Fibroblast of villous mesenchyme (primary cell): ENCODE data around the gene ATP8A2. TPM values are rescaled to one million over a fixed set of nuclear protein-coding genes. Genes with fewer than 3 reads are reported as not detected.

Experiments used
- DNase-seq: peaks from one replicate; pipeline ENCODE4 v3.0.0-alpha.2; 2010; ENCODE audit warnings: low read depth
- H3K4me3 ChIP-seq: 2 replicates; pipeline ENCODE4 v1.5.1; 2011; ENCODE audit warnings: low read depth, mild to moderate bottlenecking, low read length
- total RNA-seq: library from RNA; depleted of rRNA; stranded (reverse); fragments of >200 nt; gene quantifications from 2 replicates; pipeline ENCODE4 v1.2.3, GENCODE V29; 2012
- TF ChIP-seq, protein P1 (sequence below): IDR thresholded peaks from 2 replicates; pipeline ENCODE4 v1.5.1; 2012; ENCODE audit warnings: low read depth, mild to moderate bottlenecking, low read length; ENCODE audit not compliant: insufficient read depth

The ATP8A2 gene
- total RNA-seq, 1 donor, result under 0.01 TPM

DNA sequence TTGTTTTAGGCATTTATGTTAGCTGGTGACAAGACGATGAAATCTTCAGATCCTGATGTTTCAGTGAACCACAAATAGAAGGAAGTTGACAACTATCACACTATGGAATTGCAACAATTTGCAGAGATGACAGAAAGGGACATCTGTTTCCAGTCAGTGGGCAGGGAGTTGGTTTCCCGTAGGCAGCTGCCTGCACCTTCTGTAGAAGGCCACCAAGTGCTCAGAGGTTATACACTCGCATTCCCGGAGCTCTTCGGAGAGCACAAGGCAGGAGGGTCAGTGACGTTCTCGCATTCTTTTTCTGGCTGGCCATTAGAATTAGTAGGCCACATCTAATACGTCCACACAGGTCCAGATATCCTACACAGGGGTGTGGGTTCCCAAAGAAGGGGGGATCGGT is 550.6 kb downstream of the ATP8A2 start:
- no peak for DNase-seq
- H3K4me3 ChIP-seq, result no peak overlapping the region
- TF ChIP-seq, protein P1, sequence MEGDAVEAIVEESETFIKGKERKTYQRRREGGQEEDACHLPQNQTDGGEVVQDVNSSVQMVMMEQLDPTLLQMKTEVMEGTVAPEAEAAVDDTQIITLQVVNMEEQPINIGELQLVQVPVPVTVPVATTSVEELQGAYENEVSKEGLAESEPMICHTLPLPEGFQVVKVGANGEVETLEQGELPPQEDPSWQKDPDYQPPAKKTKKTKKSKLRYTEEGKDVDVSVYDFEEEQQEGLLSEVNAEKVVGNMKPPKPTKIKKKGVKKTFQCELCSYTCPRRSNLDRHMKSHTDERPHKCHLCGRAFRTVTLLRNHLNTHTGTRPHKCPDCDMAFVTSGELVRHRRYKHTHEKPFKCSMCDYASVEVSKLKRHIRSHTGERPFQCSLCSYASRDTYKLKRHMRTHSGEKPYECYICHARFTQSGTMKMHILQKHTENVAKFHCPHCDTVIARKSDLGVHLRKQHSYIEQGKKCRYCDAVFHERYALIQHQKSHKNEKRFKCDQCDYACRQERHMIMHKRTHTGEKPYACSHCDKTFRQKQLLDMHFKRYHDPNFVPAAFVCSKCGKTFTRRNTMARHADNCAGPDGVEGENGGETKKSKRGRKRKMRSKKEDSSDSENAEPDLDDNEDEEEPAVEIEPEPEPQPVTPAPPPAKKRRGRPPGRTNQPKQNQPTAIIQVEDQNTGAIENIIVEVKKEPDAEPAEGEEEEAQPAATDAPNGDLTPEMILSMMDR, result no peak

DNA sequence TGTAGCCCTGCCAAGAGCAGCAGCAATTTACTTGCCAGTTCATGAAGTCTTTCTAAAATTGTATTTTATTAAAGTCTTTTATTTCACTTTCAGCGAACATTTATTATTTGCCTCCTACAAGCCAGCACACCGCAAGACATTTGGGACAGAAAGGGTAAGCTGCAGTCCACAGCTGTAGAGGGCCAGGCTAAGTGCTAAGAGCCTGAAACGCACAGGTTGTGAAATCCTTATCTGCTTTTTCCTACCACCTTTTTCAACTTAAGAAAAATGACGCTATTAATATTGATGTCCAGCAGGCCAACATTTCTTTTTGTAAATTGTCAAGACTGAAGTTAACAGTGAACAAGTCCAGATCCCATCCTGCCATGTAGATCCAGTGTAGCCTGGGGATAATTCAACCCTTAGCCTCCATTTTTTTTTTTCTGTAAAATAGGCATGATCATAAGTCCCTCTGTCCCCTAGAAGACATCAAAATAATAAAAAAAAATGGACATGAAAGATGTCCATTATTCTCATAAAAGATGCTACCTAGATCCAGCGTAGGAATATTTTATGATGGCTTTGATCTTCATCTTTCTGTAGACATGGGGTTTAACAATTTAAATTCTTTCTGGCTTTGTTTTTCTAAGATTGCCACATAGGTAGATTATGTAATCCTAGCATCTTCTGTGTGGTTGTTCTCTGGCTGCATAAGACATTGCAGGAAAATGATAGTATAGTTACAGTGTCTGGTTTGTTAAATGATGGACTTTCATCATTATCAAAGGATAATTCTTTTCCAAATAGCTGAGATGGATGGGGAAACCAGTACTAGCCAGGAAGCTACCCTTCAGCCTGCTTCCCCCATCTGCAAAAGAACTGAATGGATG is 551.7 kb downstream of the ATP8A2 start:
- no peak for DNase-seq
- TF ChIP-seq, protein P1, result no peak
- no peak overlapping the region for H3K4me3 ChIP-seq

DNA sequence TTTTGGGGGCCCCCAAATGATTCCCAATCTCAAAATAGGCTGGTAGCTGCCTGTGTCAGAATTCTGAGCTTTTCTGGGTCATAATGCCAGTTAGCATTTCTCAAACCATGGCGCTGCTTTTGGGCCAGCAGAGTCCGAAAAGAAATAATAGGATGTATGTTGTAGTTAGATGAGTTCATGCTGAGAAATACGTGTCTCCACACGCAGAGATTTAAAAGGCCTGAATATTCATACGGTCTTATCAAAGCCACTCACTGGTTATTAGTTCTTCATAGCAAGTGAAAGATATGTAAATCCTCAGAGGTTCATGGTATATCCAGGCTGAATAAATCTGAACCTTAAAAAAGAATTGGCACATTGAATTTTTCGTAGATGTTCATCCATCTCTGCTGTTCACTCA is 555.6 kb downstream of the ATP8A2 start:
- TF ChIP-seq, protein P1, result no peak
- H3K4me3 ChIP-seq, result no peak overlapping the region
- no peak for DNase-seq

DNA sequence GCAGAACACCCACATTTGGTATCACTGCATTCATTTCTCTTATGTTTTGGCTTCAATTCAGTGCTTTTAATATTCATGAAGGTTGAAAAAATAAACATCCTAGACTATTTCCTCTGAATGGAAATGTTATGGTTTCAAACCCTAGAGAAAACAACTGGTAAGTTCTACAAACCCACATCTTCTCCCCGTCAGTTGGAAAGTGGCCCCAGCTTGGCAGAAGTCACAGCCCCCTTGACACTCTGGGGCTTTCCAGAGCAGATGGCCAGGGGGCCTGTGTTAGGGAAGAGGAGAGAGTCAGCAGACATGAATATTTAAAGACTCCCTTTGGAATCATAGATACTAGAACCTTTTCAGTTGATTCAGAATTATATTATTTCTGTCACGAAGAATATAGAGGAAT is 556.2 kb downstream of the ATP8A2 start:
- TF ChIP-seq, protein P1, result no peak
- no peak for DNase-seq
- H3K4me3 ChIP-seq, result no peak overlapping the region

DNA sequence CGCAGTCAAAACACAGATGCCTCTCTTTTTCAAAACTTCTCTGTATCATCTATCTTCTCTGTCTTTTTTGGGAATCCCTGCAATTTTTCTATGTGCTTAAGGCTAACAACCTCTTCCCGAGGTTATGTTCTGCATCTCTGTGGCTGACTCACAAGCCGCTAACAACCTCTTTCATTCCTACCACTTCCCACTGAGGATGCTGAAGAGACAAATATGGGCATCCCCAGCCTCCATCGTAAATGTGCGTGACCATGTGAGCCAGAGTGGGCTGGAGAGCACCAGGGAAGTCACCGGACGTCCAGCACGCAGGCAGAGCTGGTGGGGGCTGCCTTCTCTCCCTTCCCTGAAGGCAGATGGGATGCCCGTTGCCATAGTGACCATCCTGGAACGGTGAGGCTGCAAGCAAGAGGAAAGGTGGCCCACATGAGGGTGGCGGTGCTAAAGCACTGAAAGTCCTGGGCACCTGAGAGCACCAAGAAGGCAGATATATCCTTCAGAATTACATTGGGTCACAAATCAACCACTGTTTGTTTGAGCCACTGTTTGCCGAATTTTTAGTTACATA is 557.2 kb downstream of the ATP8A2 start:
- no peak for DNase-seq
- TF ChIP-seq, protein P1, result no peak
- H3K4me3 ChIP-seq, result no peak overlapping the region

DNA sequence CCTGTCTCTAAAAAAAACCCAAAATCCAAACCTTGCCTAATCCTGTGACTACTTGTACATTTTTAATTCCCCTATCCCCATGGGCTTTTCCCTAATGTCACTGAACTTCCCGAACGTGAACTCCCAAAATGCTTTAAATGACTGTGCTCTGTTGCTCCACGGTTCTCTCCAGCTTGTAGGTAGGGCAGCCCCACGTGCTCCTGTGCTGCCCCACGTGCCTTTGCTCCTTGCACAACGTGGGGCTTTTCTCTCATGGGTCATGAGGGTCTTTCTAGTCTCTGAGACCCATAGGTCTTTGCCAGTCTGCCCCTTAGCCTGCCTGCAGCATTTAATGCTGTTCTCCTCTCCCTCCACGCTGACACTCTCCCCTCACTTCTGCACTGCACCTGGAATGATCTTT is 558.0 kb downstream of the ATP8A2 start:
- no peak for DNase-seq
- TF ChIP-seq, protein P1, result no peak
- H3K4me3 ChIP-seq, result no peak overlapping the region
